ENCODE measurements around the gene COX4I1. TPM values are rescaled to one million over a fixed set of nuclear protein-coding genes. Genes with fewer than 3 reads are reported as not detected.

Gene COX4I1
- total and polyA plus RNA-seq, 2 donors from 2014 or later: 439 to 1,996 TPM

DNA sequence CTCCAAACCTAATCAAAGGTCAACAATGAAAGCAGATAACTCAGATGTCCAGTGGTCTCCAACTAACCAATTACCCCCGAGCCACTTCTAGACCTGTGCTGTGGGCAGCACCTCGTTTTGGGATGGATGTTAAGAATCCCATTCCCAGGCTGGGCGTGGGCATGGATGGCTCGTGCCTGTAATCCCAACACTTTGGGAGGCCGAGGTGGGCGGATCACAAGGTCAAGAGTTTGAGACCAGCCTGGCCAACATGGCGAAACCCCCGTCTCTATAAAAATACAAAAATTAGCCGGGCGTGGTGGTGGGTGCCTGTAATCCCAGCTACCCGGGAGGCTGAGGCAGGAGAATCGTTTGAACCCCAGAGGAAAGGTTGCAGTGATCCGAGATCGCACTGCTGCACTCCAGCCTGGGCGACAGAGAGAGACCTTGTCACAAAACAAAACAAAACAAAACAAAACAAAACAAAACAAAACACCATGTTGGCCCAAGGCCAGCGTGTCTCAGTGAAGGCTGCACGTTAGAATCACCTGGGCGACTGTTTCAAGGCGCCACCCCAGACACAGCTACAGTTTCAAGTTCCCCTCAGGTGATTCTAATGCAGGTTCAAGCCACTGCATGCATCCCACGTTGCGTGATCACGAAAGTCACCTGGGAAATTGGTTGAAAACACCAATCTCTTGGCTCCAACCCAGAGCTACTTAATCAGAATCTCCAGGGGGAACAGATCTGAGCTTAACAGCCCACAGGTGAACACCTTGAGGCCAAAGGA, 21.3 kb downstream of the COX4I1 start:
- H3K9ac ChIP-seq (ENCODE audit: low read length in 3 of 3): no peak overlapping the region
- H3K36me3 ChIP-seq (ENCODE audit: control insufficient read depth in 2 of 3, insufficient read depth in 3 of 3, low read length in 3 of 3): no peaks in the 10 kb centered on the region
- H3K27me3 ChIP-seq (ENCODE audit: control insufficient read depth, insufficient read depth, low read length): peaks cover 3% of the 10 kb centered on the region
- H3K4me3 ChIP-seq (ENCODE audit: low read length in 3 of 3): no peak overlapping the region
- intact Hi-C loops (cut with DNase I): loop anchor here (5.0 to 10.0 kb wide), 2 partner anchors 167 to 194 kb away; no protein-coding TSS in a partner anchor
- no peak for TF ChIP-seq CTCF (IDR thresholded peaks at IDR 0.05; ENCODE audit: borderline replicate concordance, extremely low read depth, insufficient read depth)
- DNase-seq (peak in 1 of 5 donors; percentile 51), FAIRE-seq (no peak)
- no peaks in the 10 kb centered on the region for H3K4me1 ChIP-seq (ENCODE audit: control insufficient read depth in 2 of 3, insufficient read depth in 2 of 3, low read depth in 1 of 3, low read length in 3 of 3)
- peaks cover 0 to 2% (median 0%) of the 10 kb centered on the region in 3 donors for H3K9me3 ChIP-seq (ENCODE audit: control insufficient read depth in 2 of 3, insufficient read depth in 1 of 3, low read length in 3 of 3)
- H3K27ac ChIP-seq (ENCODE audit: low read depth in 2 of 2, low read length in 2 of 2): no peak overlapping the region

DNA sequence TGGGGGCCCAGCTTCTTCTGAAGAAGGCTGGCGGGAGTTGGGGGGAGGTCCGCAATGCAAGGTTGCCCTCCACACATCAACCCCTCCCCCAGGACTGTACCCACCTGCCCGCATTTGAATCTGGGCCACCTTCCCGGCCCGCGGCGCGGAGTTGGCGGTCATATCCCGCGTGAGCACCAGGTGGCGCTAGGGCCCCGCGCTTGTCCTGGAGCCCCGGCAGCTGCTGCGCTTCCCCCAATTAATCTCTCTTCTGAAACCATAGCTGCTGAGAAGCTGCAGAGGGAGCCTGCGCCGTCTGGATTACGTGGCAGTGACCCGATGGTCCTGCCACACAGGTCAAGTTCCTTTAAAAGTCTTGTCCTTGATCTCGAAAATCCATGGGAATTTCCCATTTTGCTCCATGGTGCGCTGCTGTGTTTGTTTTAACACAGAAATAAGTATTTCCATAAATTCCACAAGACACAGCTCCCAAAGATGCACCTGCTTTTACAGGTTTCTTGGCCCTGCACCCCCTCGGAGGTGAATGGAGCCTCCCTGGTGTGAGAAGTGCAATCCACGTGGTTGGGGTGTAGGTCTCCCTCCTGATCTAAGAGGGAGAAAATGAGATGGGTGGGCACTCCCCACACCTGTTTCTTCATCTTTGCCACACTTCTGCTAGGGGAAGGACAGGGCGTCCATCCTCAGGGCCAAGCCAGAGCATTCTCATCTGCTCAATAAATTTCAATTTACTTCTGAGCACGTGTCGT, 22.1 kb downstream of the COX4I1 start:
- FAIRE-seq (no peak), DNase-seq (peak; percentile 83 to 91 (median 88))
- H3K4me1 ChIP-seq (ENCODE audit: control insufficient read depth in 2 of 3, insufficient read depth in 2 of 3, low read depth in 1 of 3, low read length in 3 of 3): no peaks in the 10 kb centered on the region
- no peak overlapping the region for H3K27ac ChIP-seq (ENCODE audit: low read depth in 2 of 2, low read length in 2 of 2)
- peak; percentile 92 for TF ChIP-seq CTCF (IDR thresholded peaks at IDR 0.05; ENCODE audit: borderline replicate concordance, extremely low read depth, insufficient read depth)
- no peak overlapping the region for H3K9ac ChIP-seq (ENCODE audit: low read length in 3 of 3)
- peaks cover 3% of the 10 kb centered on the region for H3K27me3 ChIP-seq (ENCODE audit: control insufficient read depth, insufficient read depth, low read length)
- intact Hi-C loops (cut with DNase I): loop anchor here (5.0 to 10.0 kb wide), 2 partner anchors 166 to 193 kb away; no protein-coding TSS in a partner anchor
- H3K4me3 ChIP-seq (ENCODE audit: low read length in 3 of 3): no peak overlapping the region
- H3K9me3 ChIP-seq (ENCODE audit: control insufficient read depth in 2 of 3, insufficient read depth in 1 of 3, low read length in 3 of 3): peaks cover 0 to 2% (median 0%) of the 10 kb centered on the region in 3 donors
- no peaks in the 10 kb centered on the region for H3K36me3 ChIP-seq (ENCODE audit: control insufficient read depth in 2 of 3, insufficient read depth in 3 of 3, low read length in 3 of 3)

- DNase-seq: peak in 1 of 5 donors; percentile 36
- no peak for TF ChIP-seq CTCF (IDR thresholded peaks at IDR 0.05; ENCODE audit: borderline replicate concordance, extremely low read depth, insufficient read depth)
- Histone ChIP-seq H3K36me3 (ENCODE audit: control insufficient read depth in 2 of 3, insufficient read depth in 3 of 3, low read length in 3 of 3) (no peaks in the 10 kb centered on the region), H3K9me3 (ENCODE audit: control insufficient read depth in 2 of 3, insufficient read depth in 1 of 3, low read length in 3 of 3) (peaks cover 0 to 2% (median 0%) of the 10 kb centered on the region in 3 donors), H3K9ac (ENCODE audit: low read length in 3 of 3) (no peak overlapping the region), H3K4me1 (ENCODE audit: control insufficient read depth in 2 of 3, insufficient read depth in 2 of 3, low read depth in 1 of 3, low read length in 3 of 3) (no peaks in the 10 kb centered on the region), H3K27ac (ENCODE audit: low read depth in 2 of 2, low read length in 2 of 2) (no peak overlapping the region), H3K27me3 (ENCODE audit: control insufficient read depth, insufficient read depth, low read length) (peaks cover 3% of the 10 kb centered on the region), H3K4me3 (ENCODE audit: low read length in 3 of 3) (no peak overlapping the region)
- intact Hi-C loops (cut with DNase I): loop anchor here (5.0 to 10.0 kb wide), 2 partner anchors 165 to 193 kb away; no protein-coding TSS in a partner anchor
- FAIRE-seq: no peak
Measured at GRCh38 chr16:85822145-85822544, 22.6 kb downstream of the COX4I1 start.
